Daoy (cell line): Measurements from ENCODE around the gene ARX. TPM values are rescaled to one million over a fixed set of nuclear protein-coding genes. Genes with fewer than 3 reads are reported as not detected.

ENCODE experiments used
- DNase-seq: peaks from one replicate; pipeline ENCODE4 v3.0.0-alpha.2; 2015; ENCODE audit warnings: low read depth
- total RNA-seq: library from RNA; depleted of rRNA; stranded (reverse); fragments of >200 nt; shearing (Covaris generic); gene quantifications from 2 replicates; pipeline ENCODE4 v1.2.3, GENCODE V29; 2014; rRNA removed

The ARX gene
- not detected in 2 replicates for total RNA-seq

- DNase-seq, result peak; percentile 51
These were observed at the start of gene ARX for GRCh38 chrX:25015486-25016360. TSS of gene ARX (minus strand) at chrX:25015965. CDS start at chrX:25015737, 228 bp downstream.

GRCh38 chrX:25059273-25059672 is 43.5 kb upstream of the ARX start:
- no peak for DNase-seq

- DNase-seq, result no peak
These were observed 37.2 kb upstream of the ARX start for GRCh38 chrX:25052798-25053534.

GRCh38 chrX:25049971-25050370 is 34.2 kb upstream of the ARX start:
- no peak for DNase-seq

- DNase-seq, result no peak
These were observed 33.6 kb upstream of the ARX start for GRCh38 chrX:25049357-25049756.

GRCh38 chrX:25048178-25048577 is 32.4 kb upstream of the ARX start:
- no peak for DNase-seq

GRCh38 chrX:25043192-25043591 is 27.4 kb upstream of the ARX start:
- DNase-seq, result no peak

GRCh38 chrX:25039036-25039435 is 23.3 kb upstream of the ARX start:
- no peak for DNase-seq

GRCh38 chrX:25034889-25035288 is 19.1 kb upstream of the ARX start:
- DNase-seq, result peak; percentile 37

- DNase-seq, result no peak
These were observed 13.6 kb upstream of the ARX start for GRCh38 chrX:25029288-25029825.

- no peak for DNase-seq
These were observed 13.0 kb upstream of the ARX start for GRCh38 chrX:25028726-25029125.

- DNase-seq, result no peak
These were observed 10.8 kb upstream of the ARX start for GRCh38 chrX:25026576-25026975.

GRCh38 chrX:25025615-25026014 is 9.8 kb upstream of the ARX start:
- DNase-seq, result no peak

- DNase-seq, result no peak
These were observed 8.1 kb upstream of the ARX start for GRCh38 chrX:25023908-25024307.

GRCh38 chrX:25022499-25023325 is 6.9 kb upstream of the ARX start:
- no peak for DNase-seq

- peak; percentile 30 for DNase-seq
These were observed 5.2 kb upstream of the ARX start for GRCh38 chrX:25020905-25021449.

- no peak for DNase-seq
These were observed 4.7 kb upstream of the ARX start for GRCh38 chrX:25020391-25020904.

GRCh38 chrX:25019707-25020390 is 4.1 kb upstream of the ARX start:
- DNase-seq, result no peak

- no peak for DNase-seq
These were observed 2.9 kb upstream of the ARX start for GRCh38 chrX:25018682-25019081.

GRCh38 chrX:25017667-25018247 is 2.0 kb upstream of the ARX start:
- no peak for DNase-seq
